GM12801 (cell line): ENCODE measurements around the gene BSPRY.

ENCODE experiments used
- TF ChIP-seq, protein P1 (sequence below): IDR thresholded peaks from one replicate; pipeline ENCODE4 v1.5.1; 2011; ENCODE audit warnings: control low read depth; ENCODE audit not compliant: insufficient read length; ENCODE audit errors: extremely low read depth

Gene BSPRY

DNA sequence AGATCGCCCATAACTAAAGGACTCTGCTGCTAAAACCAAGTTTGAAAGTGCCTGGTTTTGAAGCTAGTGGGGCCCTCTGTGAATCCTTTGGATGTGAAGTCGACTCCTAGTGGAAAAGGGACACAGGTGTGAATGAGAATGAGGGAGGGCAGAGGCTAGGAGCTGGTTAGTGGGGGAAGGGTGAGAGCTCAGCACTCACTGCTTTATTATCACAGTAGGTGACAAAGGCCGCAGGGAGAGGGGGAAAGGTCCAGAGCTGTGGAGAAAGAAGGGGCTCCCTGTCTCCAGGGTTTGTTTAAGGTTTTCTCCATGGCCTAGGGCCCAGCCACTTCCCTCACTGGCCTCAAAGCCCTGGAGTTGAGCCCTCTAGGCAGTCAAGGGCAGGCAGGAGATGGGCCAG lies 23.9 kb downstream of the BSPRY start:
- TF ChIP-seq, protein P1, sequence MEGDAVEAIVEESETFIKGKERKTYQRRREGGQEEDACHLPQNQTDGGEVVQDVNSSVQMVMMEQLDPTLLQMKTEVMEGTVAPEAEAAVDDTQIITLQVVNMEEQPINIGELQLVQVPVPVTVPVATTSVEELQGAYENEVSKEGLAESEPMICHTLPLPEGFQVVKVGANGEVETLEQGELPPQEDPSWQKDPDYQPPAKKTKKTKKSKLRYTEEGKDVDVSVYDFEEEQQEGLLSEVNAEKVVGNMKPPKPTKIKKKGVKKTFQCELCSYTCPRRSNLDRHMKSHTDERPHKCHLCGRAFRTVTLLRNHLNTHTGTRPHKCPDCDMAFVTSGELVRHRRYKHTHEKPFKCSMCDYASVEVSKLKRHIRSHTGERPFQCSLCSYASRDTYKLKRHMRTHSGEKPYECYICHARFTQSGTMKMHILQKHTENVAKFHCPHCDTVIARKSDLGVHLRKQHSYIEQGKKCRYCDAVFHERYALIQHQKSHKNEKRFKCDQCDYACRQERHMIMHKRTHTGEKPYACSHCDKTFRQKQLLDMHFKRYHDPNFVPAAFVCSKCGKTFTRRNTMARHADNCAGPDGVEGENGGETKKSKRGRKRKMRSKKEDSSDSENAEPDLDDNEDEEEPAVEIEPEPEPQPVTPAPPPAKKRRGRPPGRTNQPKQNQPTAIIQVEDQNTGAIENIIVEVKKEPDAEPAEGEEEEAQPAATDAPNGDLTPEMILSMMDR, result no peak

DNA sequence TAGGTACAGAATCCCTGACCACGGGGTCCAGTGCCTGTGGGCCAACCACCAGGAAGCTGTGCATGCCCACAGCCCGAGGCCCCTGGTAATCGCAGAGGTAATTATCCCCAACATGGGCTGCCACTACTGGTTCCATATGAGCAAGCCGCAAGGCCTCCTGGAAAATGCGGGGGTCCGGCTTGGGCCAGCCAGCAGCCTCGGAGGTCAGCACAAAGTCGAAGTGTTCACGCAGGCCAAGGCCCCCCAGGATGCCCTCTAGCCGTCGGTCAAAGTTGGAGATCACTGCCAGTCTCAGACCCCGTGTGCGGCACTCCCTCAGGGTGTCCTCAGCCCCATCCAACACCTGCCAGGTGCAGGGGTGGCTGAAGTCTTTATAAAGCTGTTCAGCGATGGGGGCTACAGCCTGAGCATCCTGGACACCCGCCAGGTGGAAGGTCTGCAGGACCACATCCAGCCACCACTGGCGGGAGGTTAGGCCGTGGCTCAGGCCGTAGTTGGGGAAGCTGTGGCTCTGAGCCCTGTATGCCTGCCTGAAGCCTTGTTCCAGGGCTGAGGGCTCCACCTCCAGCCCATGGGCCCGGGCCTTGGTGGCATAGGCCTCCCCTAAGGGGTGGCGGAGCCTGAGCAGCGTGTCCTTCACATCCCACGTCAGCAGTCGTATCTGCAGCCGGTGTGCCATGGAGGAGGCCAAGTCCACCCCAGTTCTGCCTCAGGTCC lies 24.5 kb downstream of the BSPRY start:
- TF ChIP-seq, protein P1, result no peak

DNA sequence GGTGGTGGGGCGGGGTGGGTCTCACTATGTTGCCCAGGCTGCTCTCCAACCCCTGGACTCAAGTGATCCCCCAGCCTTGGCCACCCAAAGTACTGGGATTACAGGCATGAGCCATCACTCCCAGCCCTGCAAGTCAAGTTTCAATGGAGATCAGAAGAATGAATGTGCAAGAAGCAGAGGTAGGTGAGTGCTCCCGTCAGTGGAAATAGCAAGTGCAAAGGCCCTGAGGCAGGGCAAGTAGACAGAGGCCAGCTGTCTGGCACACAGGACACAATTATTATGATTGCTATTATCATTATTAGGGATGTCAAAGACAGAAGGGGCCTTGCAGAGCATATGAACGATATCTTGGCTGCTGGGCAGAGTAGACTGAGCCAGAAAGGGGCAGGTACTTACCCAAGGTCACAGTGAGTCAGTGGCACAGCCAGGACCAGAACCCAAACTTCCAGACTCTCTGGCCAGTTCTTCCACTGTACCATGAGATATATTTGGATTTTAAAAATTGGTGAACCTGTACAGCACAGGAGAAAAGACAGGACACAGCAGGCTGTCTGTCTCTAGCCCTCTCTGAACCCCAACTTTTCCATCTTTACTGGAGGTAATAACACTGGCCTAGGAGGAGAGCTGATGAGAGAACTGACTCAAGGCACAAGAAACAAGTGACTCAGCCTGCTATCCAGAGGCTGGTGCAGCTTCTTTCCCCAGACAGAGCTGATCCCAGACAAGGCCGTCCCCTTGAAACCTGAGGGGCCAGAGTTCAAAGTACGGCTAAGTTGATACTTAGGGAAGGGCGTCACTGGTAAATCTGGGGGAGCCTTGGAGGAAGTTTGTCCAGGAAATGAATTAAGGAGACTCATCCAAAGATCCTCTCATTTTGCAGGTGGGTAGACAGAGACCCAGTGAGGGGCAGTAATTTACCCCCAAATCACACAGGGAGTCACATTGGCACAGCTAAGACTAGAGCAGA lies 26.0 kb downstream of the BSPRY start:
- TF ChIP-seq, protein P1, result no peak

DNA sequence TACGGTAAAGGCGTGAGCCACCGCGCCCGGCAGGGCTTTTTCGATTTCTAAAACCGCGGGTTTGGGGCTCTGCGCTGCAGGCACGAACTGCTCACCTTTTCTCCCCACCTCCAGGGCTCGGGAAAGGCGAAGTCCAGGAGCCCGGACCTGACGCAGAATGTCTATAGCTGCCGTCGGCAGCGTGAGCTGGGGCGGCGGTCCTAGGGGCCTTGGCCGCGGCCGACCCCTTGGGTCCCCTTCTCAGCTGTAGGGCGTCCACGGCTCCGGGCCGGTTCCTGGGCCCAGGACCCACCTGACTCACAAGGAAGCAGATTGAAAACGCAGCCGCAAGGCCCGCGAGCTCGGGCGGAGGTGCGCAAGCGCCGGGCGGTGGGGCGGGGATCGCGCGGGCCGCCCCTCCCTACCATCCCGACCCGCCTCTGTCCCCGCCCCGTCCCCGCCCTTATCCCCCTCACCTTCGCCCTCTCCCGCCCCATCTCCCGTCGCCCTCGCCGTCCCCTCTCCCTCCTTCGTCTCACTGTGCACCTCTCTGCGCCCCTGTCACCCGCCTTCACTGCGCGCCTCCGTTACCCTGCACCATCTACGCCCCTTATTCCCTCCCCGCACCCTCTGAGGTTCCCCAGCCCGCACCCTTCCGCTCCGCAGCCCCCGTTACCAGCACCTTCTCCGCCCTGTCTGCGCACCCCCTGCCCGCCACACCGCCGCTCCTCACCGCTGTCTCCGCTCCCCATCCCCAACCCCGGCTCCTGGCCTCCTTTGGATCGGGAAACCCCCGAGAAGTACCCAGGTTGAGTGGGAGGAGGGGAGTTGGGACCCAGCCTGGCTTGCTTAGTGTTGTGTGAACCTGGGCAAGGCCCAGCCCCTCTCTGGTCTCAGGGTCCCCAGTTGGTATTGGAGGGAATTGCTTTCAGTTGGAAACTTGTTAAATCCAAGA lies 27.6 kb downstream of the BSPRY start, which contains the start of gene HDHD3:
Gene HDHD3 (minus strand): TSS at position 353 of the 934 bp plus-strand sequence. CDS start 2,632 bp downstream, outside the sequence.
- TF ChIP-seq, protein P1, result no peak

DNA sequence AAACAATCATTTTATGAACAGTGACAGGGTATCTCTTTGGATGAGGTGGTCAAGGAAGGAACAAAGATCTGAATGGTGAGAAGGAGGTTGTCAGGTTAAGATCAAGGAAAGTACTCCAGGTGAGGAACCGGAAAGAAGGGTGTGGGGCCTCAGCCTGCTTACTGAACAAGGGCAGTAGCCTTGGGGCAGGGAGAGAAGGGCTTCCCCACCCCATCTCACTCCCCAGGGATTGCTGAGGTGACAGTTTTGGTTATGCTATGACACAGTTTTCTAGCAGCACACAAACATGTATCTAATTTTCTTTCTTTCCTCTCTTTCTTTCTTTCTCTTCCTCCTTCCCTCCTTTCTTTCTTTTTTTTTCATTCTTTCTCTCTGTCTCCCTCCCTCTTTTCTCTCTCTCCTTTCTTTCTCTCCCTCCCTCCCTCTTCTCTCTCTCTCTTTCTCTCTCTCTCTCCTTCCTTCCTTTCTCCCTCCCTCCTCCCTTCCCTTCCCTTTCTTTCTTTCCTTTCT lies 31.6 kb downstream of the BSPRY start:
- TF ChIP-seq, protein P1, result no peak

DNA sequence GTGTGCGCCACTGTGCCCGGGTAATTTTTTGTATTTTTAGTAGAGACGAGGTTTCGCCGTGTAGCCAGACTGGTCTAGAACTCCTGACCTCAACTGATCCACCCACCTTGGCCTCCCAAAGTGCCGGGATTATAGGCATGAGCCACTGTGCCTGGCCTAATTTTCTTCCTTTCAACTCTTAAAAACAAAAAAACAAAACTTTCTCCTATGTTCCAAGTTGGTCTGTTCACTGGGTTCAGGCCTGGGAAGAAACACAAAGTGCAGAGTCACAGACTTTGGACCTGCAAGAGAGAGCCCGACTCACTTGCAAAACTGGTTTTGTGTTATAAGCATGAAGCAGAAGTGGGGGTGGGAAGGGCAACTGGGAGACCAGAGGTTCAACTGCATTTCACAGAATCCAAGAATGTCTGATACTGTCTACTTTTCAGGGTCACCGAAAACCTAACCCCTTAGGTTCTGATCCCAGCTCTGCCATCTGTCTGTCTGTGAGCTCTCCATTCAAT lies 32.6 kb downstream of the BSPRY start:
- TF ChIP-seq, protein P1, result no peak
